GM21737 (cell line): ENCODE data around the gene CAND2.

Experiments used
- ATAC-seq: cut with Tn5 transposase; IDR thresholded peaks from one replicate; pipeline ENCODE4 v1.9.1; 2021; ENCODE audit warnings: mild to moderate bottlenecking, moderate library complexity; ENCODE audit not compliant: unreplicated experiment

The CAND2 gene

DNA sequence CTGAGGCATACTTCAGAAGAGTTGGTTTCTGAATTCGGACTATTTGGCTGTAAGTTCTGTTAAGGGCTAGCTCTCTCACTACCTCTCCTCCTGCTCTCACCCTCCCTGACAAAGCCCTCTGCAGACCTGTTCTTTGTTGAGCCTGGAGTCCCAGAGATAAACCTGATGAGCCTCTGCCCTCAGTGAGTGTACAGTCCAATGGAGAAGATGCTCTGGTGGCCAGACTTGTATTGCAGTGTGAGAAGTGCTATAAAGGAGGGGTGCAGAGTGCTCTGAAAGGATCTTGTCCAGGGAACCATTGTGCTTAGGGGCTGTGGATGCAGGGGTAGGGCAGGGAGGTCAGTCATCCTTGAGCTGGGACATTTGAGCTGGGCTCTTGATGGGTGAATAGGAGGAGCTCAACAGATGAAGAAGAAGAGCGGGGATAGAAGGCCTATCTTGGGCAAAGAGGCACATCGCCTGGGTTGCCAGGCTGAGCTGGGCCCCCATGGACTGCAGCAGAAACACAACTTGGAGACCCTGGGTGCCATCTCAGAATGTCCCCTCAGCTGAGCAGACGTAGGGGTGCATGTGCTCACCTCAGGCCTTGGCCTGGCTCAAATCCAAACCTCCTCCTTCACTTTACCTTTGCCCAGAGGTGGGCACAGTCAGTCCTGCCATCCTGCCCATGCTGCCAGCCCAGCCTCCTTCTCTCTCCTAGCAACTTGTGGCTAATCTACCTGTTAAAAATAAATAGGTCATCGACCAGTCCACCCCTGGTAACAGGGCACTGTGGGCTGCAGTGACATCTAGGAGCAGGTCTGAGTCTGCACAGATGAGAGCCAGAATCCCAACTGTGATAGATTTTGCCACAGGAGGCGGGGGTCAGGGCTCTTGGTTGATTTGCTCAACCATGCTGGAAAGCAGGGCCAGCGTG lies 3.3 kb downstream of the CAND2 start:
- no peak for ATAC-seq

- no peak for ATAC-seq
These were observed 6.9 kb downstream of the CAND2 start for GRCh38 chr3:12803371-12803770.

DNA sequence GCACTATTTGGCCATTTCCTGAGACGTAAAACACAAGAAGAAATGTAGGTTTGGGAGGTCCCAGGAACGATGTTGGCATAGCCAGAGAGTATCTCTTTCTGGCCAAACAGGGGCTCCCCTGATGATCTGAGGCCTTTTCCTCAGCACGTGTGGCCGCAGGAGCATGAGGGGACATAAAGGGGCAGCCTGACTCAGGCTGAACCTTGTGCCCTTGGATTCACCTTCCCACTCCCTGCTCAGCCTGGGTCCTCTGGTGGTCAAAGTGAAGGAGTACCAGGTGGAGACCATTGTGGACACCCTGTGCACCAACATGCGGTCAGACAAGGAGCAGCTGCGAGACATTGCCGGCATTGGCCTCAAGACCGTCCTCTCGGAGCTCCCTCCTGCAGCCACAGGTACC lies 10.6 kb downstream of the CAND2 start:
- ATAC-seq: no peak

GRCh38 chr3:12807601-12808359 lies 11.3 kb downstream of the CAND2 start:
- no peak for ATAC-seq

DNA sequence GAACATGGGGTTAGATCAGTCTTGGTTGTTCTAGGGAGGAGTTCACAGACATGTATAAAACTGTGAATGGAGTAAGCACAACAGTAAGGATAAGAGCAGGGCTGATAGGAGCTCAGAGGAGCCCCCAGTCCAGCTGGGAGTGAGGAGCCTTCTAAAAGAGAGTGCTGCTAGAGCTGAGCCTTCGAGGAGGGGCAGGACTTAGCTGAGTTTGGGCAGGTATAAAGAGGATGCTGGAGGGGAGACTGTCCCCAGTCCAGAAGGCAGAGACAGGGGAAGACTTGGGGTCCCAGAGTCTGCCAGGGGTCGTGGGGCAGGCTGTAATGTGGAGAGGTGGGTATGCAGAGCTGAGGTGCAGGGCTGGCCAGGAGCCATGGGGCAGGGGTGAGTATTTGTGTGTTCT lies 12.1 kb downstream of the CAND2 start:
- ATAC-seq: no peak

DNA sequence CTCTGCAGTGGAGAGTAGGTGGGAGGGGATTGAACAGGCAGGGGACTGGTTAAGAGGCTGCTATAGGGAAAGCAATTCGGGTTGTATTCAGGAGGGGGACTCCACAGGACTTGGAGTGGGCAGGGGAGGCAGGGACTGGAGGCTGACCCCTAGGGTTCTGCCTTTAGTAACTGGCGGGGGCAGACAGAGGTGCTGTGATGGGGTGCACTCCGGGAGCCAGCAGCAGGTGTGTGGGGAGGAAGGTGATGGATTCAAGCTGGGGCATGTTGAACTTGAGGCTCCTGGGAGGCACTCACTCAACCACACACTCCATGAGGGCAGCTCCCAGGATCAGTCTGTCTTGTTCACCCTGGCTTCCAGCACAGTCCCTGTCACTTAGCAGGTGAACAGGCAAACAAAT lies 12.5 kb downstream of the CAND2 start:
- no peak for ATAC-seq

- ATAC-seq: no peak
These were observed 13.0 kb downstream of the CAND2 start for GRCh38 chr3:12809435-12809834.

- peak; percentile 99 for ATAC-seq
These were observed 13.7 kb downstream of the CAND2 start for GRCh38 chr3:12810013-12810780.

GRCh38 chr3:12810961-12811360 lies 14.5 kb downstream of the CAND2 start:
- no peak for ATAC-seq

GRCh38 chr3:12812812-12813211 lies 16.3 kb downstream of the CAND2 start:
- no peak for ATAC-seq

DNA sequence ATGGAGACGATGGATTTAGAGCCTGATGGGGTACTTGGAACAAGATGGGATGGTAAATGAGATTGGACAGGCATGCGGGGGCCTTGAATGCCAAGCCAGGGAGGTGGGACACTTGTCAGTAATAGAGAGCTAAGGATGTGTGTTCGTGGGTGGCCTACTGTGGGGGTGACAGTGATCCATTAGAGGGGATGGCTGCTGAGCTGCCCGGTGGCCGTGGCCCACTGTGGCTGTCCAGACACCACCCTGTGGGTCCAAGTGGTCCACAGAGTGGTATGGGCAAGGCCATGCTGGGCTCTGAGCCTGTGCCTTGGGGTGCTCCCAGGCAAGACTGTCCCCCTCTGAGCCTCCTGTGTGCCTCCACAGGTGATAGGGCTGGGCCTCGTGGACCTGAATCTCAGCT lies 17.5 kb downstream of the CAND2 start:
- no peak for ATAC-seq

GRCh38 chr3:12815078-12815477 lies 18.6 kb downstream of the CAND2 start:
- no peak for ATAC-seq

GRCh38 chr3:12815719-12816118 lies 19.2 kb downstream of the CAND2 start:
- no peak for ATAC-seq

GRCh38 chr3:12816521-12817342 lies 20.3 kb downstream of the CAND2 start:
- no peak for ATAC-seq

- no peak for ATAC-seq
These were observed 20.8 kb downstream of the CAND2 start for GRCh38 chr3:12817343-12817710.

- no peak for ATAC-seq
These were observed 21.8 kb downstream of the CAND2 start for GRCh38 chr3:12818273-12818672.

GRCh38 chr3:12818773-12819172 lies 22.3 kb downstream of the CAND2 start:
- ATAC-seq: no peak

- ATAC-seq: no peak
These were observed 26.4 kb downstream of the CAND2 start for GRCh38 chr3:12822725-12823373.

- ATAC-seq: no peak
These were observed 27.8 kb downstream of the CAND2 start for GRCh38 chr3:12824299-12824698.

DNA sequence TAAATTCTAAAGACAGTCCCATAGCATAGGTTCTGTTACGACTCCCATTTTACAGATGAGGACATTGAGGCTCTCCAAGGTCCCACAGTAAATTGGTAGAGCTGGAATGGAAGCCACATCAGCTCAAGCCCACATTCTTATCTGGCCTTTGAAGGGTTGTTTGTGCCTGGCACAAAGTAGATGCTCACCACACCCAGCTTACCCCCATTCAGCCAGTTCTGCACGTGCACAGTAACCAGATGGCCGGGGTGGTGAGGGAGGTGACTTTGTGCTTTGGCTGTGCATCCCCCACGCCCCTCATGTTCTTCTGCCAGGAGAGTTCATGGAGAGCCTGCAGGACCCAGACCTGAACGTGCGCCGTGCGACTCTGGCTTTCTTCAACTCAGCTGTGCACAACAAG lies 28.7 kb downstream of the CAND2 start:
- no peak for ATAC-seq
